ENCODE results near the gene CSMD2.

Gene CSMD2

DNA sequence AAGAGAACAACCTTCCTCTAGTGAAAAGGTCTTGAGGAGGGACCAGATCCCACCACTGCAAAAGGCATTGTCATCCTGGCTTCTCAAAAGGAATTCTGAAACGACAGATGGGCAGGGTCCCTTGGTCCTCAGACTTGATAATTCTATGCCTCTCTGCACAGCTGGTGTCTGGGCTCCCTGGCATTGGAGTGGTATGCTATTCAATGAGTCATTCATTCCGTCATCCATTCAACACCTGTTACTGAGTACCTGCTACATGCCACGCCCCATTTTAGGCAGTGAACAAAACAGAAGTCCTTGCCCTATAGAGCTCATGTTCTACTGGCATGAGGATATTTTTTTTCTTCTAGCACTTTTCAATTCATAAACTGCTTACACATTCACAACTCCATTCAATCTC, 347.0 kb downstream of the CSMD2 start:
- no peak for DNase-seq (ENCODE audit: low read depth)

DNA sequence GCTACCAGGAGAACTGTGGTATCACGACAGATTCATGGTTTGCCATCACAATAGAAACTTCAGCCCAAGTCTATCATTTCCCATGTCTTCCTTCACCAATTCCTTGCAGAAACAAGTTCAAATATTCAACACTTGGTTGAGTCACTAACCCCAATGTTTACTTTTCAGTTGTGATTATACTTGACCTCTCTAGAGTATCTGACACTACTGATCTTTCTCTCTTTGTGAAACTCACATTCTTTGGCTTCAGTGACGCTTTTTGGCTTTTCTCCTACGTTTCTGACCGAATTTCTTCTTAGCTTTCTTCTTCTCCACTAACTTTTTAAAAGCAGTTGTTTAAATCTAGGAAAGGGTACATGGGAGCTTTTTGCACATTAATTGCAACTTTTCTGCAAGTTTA, 350.0 kb downstream of the CSMD2 start:
- no peak for DNase-seq (ENCODE audit: low read depth)

DNA sequence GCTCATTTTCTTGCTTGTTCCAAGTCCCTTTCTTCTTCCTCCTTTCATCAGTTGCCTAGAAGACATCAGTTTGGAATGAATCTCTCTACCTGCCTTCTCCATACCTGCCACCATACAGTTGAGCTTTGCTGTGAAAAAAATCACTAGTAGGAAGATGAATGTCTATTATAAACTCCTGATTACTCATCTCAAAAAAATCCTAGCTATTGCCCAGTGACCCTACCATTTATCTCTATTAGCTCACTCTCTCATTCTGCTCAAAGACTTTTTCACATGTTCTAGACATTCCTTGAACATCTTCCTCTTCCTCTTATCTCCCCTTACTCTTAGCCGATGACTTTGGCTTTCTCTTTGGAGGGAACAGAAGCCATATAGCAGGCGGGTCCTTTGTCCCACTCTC, 350.9 kb downstream of the CSMD2 start:
- DNase-seq (ENCODE audit: low read depth): no peak

- DNase-seq (ENCODE audit: low read depth): no peak
These were observed 354.5 kb downstream of the CSMD2 start for GRCh38 chr1:33810571-33810970.

DNA sequence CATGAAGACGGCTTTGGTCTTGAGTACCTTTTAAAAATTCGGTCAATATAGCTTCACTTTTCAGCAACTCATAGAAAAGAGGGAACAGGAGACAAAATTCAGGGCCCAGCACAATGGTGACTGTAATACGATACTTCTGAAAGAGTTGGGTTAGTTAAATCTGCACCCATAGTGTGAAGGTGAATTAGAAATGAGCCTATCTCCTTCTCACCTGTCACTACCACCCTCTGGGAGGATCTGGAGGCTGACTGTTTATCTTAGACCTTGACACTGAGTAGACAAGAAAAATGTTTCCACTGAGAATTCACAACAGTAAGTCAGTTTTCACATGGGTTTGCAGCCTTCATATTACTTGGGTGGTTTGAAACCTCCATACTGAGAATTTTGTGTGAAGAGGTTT, 359.0 kb downstream of the CSMD2 start:
- DNase-seq (ENCODE audit: low read depth): no peak

- DNase-seq (ENCODE audit: low read depth): no peak
These were observed 362.8 kb downstream of the CSMD2 start for GRCh38 chr1:33802268-33802667.

GRCh38 chr1:33797849-33798248, 367.2 kb downstream of the CSMD2 start:
- DNase-seq (ENCODE audit: low read depth): no peak

DNA sequence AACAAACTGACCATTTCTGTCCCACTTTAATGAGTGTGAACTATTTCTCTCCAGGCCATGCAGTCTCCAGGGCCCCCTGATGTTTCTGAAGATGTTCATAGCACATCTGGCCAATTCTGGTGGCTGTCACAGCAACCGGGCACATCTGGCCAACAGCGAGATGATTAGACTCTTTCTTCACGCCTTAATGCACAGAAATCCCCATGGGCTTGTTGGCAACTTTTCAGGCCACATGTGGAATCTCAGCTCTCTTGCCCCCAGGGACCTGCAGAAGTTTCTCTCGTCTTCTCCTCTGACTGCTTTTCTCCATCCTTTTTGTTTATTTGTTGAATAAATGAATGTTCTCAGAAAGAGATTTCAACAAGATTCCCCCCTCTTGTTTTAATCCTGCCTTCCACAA, 372.4 kb downstream of the CSMD2 start:
- no peak for DNase-seq (ENCODE audit: low read depth)

- no peak for DNase-seq (ENCODE audit: low read depth)
These were observed 372.8 kb downstream of the CSMD2 start for GRCh38 chr1:33792216-33792615.

DNA sequence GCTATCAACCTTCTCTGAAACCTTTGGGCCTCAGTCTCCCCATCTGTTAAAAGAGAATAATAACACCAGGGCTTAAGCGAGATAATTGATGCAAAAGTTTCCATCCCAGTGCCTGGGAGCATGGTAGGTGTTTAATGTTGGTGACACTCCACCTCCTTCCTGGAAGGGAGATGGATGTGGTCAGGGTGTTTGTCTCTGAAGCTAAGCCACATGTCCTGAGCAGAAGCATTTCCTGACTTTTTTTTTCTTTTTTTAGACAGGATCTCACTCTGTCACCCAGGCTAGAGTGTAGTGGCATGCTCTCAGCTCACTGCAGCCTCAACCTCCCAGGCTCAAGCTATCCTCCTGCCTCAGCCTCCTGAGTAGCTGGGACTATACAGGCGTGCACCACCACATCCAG, 373.8 kb downstream of the CSMD2 start:
- no peak for DNase-seq (ENCODE audit: low read depth)

- DNase-seq (ENCODE audit: low read depth): no peak
These were observed 374.5 kb downstream of the CSMD2 start for GRCh38 chr1:33790577-33790976.

- no peak for DNase-seq (ENCODE audit: low read depth)
These were observed 380.2 kb downstream of the CSMD2 start for GRCh38 chr1:33784876-33785275.

- DNase-seq (ENCODE audit: low read depth): no peak
These were observed 382.3 kb downstream of the CSMD2 start for GRCh38 chr1:33782776-33783175.

DNA sequence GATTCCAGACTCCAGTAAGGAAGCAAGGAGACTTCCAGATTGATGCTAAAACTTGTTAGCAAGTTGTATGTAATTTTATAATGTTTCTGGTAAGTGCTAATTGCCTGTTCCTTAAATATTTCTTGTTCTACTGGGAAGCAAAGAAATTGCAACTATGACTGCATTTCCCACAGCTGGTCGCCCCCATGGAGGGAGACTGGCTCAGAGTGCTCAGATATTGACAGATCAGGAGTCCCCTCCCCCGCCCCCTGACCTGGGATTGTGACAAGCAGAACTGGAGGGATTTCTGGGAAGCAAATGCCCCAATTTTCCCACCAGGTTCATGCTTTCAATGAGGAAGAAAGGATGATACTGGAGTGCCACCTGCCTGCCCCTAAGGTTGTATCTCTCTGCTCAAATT, 383.4 kb downstream of the CSMD2 start:
- no peak for DNase-seq (ENCODE audit: low read depth)

DNA sequence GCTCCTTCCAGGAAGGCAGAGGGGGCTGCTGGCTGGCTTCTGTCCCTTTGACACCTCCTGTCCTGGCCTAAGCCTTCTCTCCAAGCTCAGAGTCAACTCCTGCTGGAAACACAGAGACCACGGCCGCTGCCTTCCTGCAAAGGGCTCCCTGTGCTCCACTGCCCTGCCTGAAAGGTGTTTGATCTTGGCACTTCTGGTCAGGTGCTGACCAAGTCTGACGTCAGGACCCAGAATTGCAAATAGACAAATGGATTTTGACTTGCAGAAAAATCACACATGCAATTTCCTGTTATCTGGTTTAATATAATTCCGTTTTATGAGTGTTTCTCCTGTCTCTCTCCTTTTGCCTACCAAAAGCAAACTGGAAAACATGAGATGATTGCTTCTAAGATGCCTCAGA, 387.7 kb downstream of the CSMD2 start:
- no peak for DNase-seq (ENCODE audit: low read depth)

DNA sequence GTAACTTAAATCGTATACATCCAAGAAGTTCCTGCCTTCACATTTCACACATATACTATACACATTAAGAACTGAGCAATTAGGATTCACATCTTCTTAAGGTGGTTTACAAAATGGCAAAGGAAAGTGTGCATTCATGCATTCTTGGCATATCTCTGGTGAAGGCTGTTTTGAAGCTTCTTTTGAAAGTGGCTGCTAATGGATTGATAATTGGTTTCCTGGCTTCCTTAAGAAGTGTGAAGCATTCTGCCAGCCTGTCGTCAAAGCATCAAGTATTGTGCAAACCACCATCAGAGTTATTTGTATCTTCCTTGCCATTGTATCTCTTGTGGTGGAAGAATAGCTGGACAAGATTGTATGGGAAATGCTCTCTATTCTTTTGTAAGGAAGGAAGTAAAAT, 396.2 kb downstream of the CSMD2 start:
- DNase-seq (ENCODE audit: low read depth): no peak

GRCh38 chr1:33768106-33768505, 396.9 kb downstream of the CSMD2 start:
- no peak for DNase-seq (ENCODE audit: low read depth)

DNA sequence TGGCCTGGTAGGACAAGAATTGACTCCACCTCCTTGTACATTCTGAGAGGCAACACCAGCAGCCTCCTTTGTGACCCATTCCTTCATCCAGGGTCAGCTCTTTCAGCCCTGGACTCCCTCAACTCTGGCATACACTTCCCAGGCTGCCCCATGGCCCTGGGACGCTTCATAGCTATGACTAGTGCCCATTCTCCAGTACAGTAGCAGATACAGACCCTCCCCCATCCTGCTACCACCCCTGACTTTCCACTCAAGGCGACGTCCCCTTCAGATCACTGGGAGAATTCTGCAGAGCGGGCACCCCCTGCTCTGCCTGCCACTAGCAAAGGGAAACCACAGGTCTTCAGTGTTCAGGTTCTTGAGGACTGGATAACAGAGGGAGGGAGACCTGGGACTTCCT, 400.9 kb downstream of the CSMD2 start:
- DNase-seq (ENCODE audit: low read depth): no peak

DNA sequence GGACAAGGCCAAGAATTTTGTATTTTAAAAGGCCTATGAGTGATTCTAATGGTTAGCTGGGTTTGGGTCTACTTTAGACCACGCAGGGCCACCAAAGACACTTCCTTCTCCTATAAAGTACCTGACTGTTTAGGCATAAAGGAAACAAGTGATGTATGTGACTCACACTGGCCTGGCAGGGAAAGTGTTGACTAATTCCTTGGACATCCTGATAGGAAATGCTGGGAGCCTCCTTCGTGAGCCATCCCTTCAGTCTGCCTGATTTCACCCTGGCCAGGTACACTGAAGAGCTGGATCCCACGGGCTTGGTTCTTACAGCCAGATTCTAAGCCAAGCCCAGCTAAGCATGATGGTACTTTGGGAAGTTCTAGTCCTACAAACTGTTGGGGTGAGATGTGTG, 401.6 kb downstream of the CSMD2 start:
- no peak for DNase-seq (ENCODE audit: low read depth)

DNA sequence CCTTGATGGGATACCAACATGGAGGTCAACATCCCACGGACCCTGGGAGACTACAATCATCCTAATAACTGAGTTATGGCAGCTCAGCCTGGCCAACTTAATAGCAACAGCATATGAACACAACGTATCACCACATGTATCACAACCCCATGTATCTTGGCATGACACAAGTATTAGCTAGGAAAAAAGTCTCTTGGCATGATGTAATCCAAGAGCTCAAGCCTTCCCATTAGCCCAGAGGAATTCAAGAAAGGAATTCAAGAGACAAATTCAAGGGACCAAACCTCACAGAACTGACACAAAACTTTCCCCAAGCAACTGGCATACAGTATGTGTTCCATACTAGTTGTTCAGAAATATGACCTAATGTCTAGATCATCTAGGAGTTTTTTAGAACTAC, 402.1 kb downstream of the CSMD2 start:
- no peak for DNase-seq (ENCODE audit: low read depth)

DNA sequence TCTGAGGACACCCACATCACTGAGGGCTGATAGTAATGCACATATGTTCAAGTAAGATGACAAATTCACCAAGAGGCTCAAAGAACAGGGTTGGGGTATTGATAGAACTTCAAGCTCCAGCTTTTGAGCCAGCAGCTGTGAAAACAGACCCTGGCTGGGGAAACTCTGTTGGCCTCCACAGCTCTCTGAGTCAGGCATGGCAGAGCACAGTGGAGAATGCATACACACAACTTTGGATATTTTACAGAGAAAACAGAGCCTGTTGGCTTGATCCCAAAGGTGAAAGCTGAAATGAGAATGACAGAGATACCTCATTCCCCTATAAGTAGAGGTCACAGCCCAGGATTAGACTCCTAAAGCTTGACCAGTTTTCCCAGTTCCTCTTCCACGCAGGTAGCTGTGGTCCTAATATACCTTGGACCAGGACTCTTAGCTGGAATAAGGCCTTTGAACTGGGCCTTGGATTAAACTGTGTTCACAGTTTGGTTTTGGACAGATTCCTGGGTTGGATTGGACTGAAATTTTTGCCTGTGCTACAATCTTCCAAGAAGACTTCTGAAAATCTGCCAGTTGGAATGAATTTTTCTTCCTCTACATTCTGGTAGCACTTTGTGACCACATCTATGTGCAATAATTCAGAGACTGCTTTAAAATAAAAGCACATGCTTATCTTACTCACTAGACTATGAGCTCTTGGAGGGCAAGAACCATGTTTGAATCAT, 402.8 kb downstream of the CSMD2 start:
- DNase-seq (ENCODE audit: low read depth): no peak

DNA sequence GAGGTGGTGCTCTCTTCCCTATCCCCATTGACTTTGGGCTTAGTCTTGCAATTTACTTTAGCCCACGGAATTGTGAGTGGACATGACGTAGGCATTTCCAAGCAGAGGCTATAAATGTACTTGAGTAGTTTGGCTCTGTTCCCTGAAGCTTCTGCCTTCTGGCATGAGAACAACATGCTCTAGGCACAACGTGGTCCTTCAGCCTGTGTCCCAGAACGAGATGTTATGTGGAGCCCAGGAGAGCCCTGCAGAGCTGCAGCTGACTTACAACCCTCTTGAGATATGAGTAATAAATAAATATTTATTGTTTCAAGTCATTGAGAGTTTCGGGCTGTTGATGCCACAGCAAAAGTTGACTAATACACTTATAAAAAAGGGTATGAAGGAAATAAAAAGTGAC, 406.3 kb downstream of the CSMD2 start:
- peak; percentile 5 for DNase-seq (ENCODE audit: low read depth)

DNA sequence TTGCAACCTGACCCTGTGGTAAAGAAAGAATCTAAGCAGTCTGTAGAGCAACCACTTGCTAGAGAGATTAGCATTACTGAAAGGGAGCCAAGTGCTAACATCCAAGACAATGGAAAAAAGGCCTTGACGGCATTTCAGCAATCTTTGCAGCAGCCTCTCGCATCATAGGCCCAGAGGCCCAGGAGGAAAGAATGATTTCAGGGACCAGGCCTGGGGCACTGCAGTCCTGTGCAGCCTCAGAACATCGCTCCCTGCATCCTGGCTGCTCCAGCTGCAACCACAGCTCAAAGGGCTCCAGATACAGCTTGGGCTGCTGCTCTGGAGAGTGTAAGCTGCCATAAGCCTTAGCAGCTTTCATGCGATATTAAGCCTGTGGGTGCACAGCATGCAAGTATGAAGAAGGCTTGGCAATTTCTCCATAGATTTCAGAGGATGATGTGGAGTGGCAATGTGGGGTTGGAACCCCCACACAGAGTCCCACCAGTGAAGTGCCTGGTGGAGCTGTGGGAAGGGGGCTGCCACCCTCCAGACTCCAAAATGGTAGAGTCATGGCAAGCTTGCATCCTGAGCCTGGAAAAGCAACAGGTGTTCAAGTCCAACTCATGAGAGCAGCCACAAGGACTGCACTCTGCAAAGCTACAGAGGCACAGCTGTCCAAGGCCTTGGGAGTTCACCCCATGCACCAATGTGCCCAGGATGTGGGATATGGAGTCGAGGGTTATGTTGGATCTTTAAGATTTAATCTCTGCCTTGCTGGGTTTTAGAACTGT, 411.8 kb downstream of the CSMD2 start:
- no peak for DNase-seq (ENCODE audit: low read depth)

- DNase-seq (ENCODE audit: low read depth): no peak
These were observed 419.1 kb downstream of the CSMD2 start for GRCh38 chr1:33745942-33746341.
